ENCODE data around the gene CTSL.

The CTSL gene

GRCh38 chr9:87682085-87682484, 43.8 kb upstream of the CTSL start:
- DNase-seq (ENCODE audit: low read depth, low spot score) = no peak
- in situ Hi-C loops (cut with HindIII; ENCODE audit: low sequenced_read_pairs) = no loop called here
- no peak overlapping the region for H3K4me3 ChIP-seq (ENCODE audit: low read depth, low read length)
- TF ChIP-seq, protein P1, sequence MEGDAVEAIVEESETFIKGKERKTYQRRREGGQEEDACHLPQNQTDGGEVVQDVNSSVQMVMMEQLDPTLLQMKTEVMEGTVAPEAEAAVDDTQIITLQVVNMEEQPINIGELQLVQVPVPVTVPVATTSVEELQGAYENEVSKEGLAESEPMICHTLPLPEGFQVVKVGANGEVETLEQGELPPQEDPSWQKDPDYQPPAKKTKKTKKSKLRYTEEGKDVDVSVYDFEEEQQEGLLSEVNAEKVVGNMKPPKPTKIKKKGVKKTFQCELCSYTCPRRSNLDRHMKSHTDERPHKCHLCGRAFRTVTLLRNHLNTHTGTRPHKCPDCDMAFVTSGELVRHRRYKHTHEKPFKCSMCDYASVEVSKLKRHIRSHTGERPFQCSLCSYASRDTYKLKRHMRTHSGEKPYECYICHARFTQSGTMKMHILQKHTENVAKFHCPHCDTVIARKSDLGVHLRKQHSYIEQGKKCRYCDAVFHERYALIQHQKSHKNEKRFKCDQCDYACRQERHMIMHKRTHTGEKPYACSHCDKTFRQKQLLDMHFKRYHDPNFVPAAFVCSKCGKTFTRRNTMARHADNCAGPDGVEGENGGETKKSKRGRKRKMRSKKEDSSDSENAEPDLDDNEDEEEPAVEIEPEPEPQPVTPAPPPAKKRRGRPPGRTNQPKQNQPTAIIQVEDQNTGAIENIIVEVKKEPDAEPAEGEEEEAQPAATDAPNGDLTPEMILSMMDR (IDR thresholded peaks at IDR 0.05; ENCODE audit: low read depth, low read length) = no peak

GRCh38 chr9:87682618-87683017, 43.3 kb upstream of the CTSL start:
- TF ChIP-seq, protein P1 (IDR thresholded peaks at IDR 0.05; ENCODE audit: low read depth, low read length) = no peak
- no peak for DNase-seq (ENCODE audit: low read depth, low spot score)
- H3K4me3 ChIP-seq (ENCODE audit: low read depth, low read length) = no peak overlapping the region
- in situ Hi-C loops (cut with HindIII; ENCODE audit: low sequenced_read_pairs) = no loop called here

GRCh38 chr9:87683751-87684626, 41.9 kb upstream of the CTSL start:
- TF ChIP-seq, protein P1 (IDR thresholded peaks at IDR 0.05; ENCODE audit: low read depth, low read length) = no peak
- no peak for DNase-seq (ENCODE audit: low read depth, low spot score)
- in situ Hi-C loops (cut with HindIII; ENCODE audit: low sequenced_read_pairs) = no loop called here
- H3K4me3 ChIP-seq (ENCODE audit: low read depth, low read length) = no peak overlapping the region

DNA sequence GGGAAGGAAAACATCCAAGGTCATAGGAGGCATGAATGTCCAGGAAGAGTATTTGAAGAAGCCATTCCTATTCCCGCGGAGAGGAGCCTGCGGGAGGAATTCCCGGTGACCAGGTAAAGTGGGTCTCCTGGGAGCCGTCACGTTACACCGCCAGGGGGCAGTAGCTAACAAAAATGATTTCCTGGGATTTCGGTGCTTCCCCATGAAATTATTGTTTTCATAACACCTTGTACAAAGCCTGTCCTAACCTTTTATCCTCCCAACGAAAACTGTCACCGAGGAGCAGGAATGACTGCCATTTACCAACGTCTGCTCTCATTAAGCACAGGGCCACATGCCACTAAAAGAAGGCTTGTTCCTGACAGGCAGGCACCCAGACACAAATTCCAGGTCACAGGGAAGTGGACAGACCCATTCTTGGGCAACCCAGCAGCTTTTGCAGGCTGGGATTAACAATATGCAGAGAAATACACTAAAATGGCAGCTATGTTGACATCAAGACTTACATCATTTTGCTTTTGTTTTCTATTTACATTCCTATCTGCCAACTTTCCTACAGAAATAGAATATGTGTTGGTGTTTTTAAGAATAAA, 41.2 kb upstream of the CTSL start:
- in situ Hi-C loops (cut with HindIII; ENCODE audit: low sequenced_read_pairs) = no loop called here
- TF ChIP-seq, protein P1 (IDR thresholded peaks at IDR 0.05; ENCODE audit: low read depth, low read length) = peak; percentile 77
- no peak for DNase-seq (ENCODE audit: low read depth, low spot score)
- no peak overlapping the region for H3K4me3 ChIP-seq (ENCODE audit: low read depth, low read length)

- no peak for DNase-seq (ENCODE audit: low read depth, low spot score)
- TF ChIP-seq, protein P1 (IDR thresholded peaks at IDR 0.05; ENCODE audit: low read depth, low read length) = no peak
- in situ Hi-C loops (cut with HindIII; ENCODE audit: low sequenced_read_pairs) = no loop called here
- H3K4me3 ChIP-seq (ENCODE audit: low read depth, low read length) = no peak overlapping the region
Measured at GRCh38 chr9:87685441-87685840, 40.5 kb upstream of the CTSL start.

GRCh38 chr9:87685871-87686519, 39.9 kb upstream of the CTSL start:
- H3K4me3 ChIP-seq (ENCODE audit: low read depth, low read length) = no peak overlapping the region
- TF ChIP-seq, protein P1 (IDR thresholded peaks at IDR 0.05; ENCODE audit: low read depth, low read length) = no peak
- in situ Hi-C loops (cut with HindIII; ENCODE audit: low sequenced_read_pairs) = no loop called here
- DNase-seq (ENCODE audit: low read depth, low spot score) = no peak

All from astrocyte of the spinal cord (primary cell).